ENCODE results near the gene SPECC1L.
A peak's percentile ranks its signal among the peaks of the same experiment; 100 is the strongest.
"Not testable (repeated sequence)": the region's sequence is repeated elsewhere in the genome, so short reads cannot be mapped to it uniquely, and the experiment has no call there.

Gene SPECC1L

DNA sequence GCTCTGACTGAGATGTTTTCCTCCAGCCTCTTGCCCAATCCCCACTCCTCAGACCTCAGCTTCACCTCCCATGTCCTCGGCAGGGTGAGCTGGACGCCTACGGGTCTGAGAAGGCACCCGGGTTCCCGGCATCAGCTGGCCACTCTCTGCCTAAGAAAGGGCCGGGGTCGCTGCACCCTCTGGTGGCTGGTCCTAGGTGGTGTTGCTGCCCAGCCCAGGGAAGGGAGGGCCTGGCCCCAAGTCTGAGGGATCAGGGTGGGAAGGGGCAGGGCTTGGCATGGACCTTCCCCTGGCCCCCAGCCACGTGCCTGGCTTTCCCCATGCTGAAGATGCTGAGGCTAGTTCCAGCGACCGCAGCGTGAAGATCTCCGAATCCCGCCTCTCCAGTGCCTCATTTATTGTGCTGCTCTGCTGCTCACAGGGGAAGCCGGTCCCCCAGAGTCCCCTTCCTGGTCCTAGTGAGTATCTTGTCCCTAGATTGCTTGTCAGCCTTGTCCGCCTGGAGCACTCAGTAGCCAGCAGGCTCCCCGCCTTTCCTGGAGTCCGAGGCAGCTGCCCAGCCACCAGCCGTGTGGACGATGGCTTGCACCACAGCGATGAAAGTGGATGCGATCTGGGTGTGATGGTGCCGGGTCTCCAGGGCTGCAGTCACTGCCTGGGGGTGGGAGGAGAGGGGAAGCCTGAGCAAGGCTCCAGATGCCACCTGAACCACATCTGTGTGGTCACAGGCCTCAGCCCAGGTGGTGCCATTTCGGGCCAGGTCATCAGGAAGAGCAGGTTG is 22.9 kb upstream of the SPECC1L start:
- no peak for DNase-seq

GRCh38 chr22:24248611-24249010 is 22.0 kb upstream of the SPECC1L start:
- not testable (repeated sequence) for DNase-seq

- not testable (repeated sequence) for DNase-seq
Measured at GRCh38 chr22:24249413-24249812, 21.2 kb upstream of the SPECC1L start.

- DNase-seq: not testable (repeated sequence)
Measured at GRCh38 chr22:24251286-24251685, 19.3 kb upstream of the SPECC1L start.

DNA sequence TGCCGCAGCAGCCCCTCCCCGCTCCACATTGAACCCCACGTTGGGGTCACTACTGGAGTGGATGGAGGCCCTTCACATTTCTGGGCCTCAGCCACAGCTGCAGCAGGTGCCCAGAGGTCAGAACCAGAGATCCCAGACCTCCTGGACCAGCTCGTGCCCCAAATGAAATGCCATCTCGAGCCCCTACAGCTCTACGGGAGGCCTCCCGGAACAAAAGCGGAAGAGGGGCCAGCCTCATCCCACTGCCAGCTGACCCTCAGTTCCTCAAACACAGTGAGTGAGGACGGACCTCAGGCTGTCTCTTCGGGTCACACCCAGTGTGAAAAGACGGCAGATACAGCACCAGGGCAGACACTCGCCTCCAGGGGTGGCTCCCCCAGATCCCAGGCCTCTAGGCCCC is 17.5 kb upstream of the SPECC1L start:
- DNase-seq: not testable (repeated sequence)

DNA sequence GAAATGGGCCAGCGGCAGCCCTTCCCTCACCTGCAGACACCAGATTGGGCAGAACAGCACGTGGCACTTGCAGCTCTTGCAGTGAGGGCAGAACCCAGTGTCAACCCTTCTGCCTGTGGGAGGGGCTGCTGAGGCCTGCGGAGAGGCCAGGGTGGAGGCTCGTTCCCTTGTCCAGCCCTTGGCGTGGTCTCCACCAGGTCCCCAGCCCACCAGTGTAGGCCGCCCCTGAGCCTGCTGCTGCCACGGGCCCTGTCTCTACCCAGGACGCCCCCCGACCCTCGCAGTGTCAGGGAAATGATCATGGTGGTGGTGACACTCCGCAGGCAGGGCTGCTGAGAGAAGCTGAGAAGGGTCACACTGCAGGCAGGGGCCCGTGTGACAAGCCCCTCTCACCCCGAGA is 14.5 kb upstream of the SPECC1L start:
- DNase-seq: not testable (repeated sequence)

DNA sequence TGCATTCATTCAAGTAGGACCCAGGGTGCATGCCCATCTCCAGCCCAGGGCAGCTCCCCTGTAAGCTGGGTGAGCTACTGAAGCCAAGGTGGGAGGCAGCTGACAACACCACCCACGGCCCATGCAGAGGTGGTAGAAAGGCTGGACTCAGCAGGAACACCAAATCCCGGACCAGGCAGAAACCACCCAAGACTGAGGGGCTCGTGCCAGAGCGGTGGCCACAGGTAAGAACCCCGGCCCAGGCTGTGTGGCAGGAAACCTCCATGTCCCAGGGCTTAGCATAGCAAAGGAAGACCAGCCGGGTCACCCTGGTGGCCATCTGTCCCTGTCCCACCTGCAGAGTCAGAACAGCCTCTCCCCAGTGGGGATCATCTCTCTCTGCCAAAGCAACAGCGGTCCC is 13.9 kb upstream of the SPECC1L start:
- DNase-seq: not testable (repeated sequence)

DNA sequence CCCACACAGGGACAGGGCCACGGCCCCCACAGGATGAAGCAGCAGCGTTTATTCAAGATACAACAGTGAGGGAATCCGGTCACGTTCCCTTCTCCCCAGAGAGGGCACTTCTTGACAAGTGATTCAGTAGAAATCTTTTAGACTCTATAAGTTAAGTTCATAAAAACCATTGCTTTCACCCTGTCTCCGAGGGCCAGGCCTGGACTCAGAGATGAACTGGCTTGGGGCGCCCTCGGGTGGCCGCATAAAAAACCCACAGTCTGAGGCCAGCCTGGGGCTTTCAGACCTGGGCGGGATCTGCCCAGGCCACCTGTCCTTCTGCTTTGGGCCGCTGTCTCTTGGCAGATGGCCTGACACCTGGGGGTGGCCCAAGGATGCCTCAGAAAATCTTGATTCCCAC is 11.2 kb upstream of the SPECC1L start:
- DNase-seq: peak; percentile 43

- not testable (repeated sequence) for DNase-seq
Measured at GRCh38 chr22:24262185-24262749, 8.4 kb upstream of the SPECC1L start.

- DNase-seq: not testable (repeated sequence)
Measured at GRCh38 chr22:24263479-24263878, 7.2 kb upstream of the SPECC1L start.

DNA sequence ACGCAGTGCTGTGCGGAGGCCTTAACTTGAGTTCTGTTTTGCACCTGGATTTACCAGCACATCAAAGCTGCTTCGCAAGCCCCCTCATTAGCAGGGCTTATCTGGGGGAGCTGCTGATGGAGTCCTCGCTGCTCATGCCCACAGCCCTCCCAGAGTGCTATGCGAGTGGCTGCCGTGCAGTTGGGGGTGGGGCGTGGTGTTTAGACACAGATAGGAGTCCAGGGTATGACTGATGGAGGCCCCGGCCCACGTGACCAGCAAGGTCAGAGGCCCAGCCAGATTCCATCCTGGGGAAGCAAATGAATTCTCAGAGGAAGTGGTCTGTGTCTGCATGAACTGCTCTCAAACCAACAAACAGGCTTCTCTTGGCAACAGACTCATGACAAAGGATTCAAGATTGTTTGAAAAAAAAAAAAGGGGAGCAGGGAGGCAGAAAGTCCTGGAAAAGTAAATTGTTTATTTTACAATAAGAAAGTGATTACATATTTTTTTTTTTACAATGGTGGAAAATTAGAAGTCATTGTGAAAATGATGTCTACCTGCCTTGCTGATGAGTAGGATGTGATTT is 6.2 kb upstream of the SPECC1L start:
- DNase-seq: not testable (repeated sequence)

DNA sequence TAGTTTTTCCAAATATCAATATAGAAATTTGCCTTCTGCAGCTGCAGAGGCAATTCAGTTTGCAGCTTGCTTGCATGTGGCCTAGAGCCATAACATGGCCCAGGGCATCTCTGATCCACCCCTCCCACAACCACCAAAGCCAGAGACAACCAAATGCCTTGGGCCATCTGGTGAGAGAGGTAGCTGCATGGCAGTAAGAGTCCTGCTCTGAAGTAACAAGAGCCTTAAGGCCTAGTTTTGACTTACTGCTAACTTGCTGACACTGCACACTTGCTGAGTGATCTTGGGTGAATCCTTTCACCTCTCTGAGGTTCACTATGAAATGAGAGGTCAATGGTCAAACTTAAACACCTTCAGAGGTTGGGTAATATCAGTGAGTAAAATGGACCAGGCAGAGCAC is 4.9 kb upstream of the SPECC1L start:
- DNase-seq: no peak

- not testable (repeated sequence) for DNase-seq
Measured at GRCh38 chr22:24266495-24266894, 4.1 kb upstream of the SPECC1L start.

DNA sequence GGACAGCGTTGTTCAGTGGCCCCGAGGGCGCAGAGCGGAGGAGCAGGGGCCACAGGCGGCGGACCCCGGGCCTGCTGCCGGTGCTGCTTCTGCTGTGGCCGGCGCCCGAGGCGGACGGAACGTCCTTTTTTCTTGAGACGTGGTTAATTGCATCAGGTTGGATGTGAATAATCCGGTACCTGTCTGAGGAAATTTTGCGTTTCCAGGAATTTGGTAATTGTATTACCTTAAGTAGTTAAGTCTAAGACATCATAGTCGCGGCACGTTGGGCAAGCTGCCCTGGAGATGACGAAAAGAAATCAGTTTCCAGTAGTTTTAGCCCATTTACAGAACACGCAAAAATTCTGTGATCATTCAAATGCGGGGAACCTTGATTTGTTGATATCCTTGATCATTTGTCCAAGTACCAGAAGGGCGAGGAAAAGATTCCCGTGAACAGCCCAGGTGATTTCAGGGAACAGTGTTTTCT is 789 bp downstream of the SPECC1L start:
- no peak for DNase-seq

- DNase-seq: not testable (repeated sequence)
Measured at GRCh38 chr22:24273031-24273430, 2.4 kb downstream of the SPECC1L start.

DNA sequence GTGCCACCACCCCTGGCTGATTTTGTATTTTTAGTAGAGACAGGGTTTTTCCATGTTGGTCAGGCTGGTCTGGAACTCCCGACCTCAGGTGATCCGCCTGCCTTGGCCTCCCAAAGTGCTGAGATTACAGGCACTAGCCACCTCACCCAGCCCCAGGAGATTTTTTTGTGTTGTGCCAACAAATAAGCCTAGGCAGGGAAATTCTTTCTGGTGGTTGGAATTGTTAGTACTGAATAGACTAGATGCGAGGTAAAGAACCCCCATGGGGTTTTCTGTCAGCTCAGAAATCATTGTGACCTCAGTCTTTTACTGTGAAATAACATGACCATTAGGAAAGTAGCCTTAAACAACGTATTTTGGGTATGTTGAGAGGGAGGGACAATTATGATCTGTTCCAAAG is 3.3 kb downstream of the SPECC1L start:
- not testable (repeated sequence) for DNase-seq

- not testable (repeated sequence) for DNase-seq
Measured at GRCh38 chr22:24274696-24275405, 4.2 kb downstream of the SPECC1L start.

- not testable (repeated sequence) for DNase-seq
Measured at GRCh38 chr22:24280363-24280762, 9.7 kb downstream of the SPECC1L start.

DNA sequence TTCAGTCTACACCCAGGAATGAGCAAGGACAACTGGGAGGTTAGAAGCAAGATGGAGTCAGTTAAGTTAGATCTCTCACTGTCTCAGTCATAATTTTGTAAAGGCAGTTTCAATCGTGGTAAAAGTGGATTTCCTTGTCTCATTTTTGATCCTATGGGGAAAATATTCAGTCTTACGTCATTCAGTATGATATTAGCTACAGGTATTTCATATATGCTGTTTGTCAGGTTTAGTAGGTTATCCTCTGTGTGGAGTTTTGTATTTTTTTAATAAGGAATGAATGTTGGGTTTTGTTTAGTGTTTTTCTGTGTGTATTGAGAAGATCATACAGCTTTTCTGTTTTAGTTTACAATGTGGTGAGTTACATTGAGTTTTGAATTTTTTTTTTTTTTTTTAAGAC is 11.8 kb downstream of the SPECC1L start:
- DNase-seq: no peak

GRCh38 chr22:24284747-24285203 is 14.1 kb downstream of the SPECC1L start:
- DNase-seq: no peak

GRCh38 chr22:24285245-24285644 is 14.6 kb downstream of the SPECC1L start:
- no peak for DNase-seq

- DNase-seq: not testable (repeated sequence)
Measured at GRCh38 chr22:24287212-24287611, 16.6 kb downstream of the SPECC1L start.

- DNase-seq: not testable (repeated sequence)
Measured at GRCh38 chr22:24287801-24288200, 17.2 kb downstream of the SPECC1L start.

All from DMS 273 treated with DMSO at 0.1 percent for 48 hours (cell line).